ENCODE results near the gene VAV1. TPM values are rescaled to one million over a fixed set of nuclear protein-coding genes. Genes with fewer than 3 reads are reported as not detected.

Gene VAV1
- total and polyA plus RNA-seq, 9 of the 15 experiments (the other 6 are each of a cell fraction or from before 2014, with no cell fraction given): 0.46 to 20.1 (median 11.1) TPM

DNA sequence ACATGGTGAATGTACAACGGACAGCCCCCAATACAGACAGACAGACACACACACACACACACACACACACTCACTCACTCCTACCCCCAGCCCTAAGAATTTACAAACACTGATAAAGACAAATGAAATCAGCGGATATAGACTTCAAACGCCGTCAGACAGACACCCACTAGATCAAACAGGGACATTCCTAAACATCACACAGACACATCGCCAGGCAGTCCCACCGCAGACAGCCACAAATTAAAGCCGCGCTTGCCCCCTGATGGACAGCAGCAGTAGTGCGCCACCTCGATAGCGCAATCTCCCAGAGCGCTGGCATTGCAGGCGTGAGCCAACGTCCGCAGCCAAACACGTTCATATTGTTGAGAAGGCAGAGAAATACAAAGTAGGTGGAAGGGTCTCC lies 90.2 kb downstream of the VAV1 start (continued):
- TF ChIP-seq, protein P1, sequence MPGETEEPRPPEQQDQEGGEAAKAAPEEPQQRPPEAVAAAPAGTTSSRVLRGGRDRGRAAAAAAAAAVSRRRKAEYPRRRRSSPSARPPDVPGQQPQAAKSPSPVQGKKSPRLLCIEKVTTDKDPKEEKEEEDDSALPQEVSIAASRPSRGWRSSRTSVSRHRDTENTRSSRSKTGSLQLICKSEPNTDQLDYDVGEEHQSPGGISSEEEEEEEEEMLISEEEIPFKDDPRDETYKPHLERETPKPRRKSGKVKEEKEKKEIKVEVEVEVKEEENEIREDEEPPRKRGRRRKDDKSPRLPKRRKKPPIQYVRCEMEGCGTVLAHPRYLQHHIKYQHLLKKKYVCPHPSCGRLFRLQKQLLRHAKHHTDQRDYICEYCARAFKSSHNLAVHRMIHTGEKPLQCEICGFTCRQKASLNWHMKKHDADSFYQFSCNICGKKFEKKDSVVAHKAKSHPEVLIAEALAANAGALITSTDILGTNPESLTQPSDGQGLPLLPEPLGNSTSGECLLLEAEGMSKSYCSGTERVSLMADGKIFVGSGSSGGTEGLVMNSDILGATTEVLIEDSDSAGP (CRISPR knock-in tag; IDR thresholded peaks at IDR 0.05): no peak
- no peak for TF ChIP-seq FUS (optimal IDR thresholded peaks at IDR 0.05; ENCODE audit: low read depth, low read length)
- TF ChIP-seq ZSCAN29 (IDR thresholded peaks at IDR 0.05): no peak
- TF ChIP-seq, protein P2, sequence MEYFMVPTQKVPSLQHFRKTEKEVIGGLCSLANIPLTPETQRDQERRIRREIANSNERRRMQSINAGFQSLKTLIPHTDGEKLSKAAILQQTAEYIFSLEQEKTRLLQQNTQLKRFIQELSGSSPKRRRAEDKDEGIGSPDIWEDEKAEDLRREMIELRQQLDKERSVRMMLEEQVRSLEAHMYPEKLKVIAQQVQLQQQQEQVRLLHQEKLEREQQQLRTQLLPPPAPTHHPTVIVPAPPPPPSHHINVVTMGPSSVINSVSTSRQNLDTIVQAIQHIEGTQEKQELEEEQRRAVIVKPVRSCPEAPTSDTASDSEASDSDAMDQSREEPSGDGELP (CRISPR knock-in tag; IDR thresholded peaks at IDR 0.05; ENCODE audit: borderline replicate concordance): peak; percentile 67; the same call in 1 of the 2 replicates
- TF ChIP-seq, protein P3, sequence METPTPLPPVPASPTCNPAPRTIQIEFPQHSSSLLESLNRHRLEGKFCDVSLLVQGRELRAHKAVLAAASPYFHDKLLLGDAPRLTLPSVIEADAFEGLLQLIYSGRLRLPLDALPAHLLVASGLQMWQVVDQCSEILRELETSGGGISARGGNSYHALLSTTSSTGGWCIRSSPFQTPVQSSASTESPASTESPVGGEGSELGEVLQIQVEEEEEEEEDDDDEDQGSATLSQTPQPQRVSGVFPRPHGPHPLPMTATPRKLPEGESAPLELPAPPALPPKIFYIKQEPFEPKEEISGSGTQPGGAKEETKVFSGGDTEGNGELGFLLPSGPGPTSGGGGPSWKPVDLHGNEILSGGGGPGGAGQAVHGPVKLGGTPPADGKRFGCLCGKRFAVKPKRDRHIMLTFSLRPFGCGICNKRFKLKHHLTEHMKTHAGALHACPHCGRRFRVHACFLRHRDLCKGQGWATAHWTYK (CRISPR knock-in tag; IDR thresholded peaks at IDR 0.05): no peak
- TF ChIP-seq, protein P4, sequence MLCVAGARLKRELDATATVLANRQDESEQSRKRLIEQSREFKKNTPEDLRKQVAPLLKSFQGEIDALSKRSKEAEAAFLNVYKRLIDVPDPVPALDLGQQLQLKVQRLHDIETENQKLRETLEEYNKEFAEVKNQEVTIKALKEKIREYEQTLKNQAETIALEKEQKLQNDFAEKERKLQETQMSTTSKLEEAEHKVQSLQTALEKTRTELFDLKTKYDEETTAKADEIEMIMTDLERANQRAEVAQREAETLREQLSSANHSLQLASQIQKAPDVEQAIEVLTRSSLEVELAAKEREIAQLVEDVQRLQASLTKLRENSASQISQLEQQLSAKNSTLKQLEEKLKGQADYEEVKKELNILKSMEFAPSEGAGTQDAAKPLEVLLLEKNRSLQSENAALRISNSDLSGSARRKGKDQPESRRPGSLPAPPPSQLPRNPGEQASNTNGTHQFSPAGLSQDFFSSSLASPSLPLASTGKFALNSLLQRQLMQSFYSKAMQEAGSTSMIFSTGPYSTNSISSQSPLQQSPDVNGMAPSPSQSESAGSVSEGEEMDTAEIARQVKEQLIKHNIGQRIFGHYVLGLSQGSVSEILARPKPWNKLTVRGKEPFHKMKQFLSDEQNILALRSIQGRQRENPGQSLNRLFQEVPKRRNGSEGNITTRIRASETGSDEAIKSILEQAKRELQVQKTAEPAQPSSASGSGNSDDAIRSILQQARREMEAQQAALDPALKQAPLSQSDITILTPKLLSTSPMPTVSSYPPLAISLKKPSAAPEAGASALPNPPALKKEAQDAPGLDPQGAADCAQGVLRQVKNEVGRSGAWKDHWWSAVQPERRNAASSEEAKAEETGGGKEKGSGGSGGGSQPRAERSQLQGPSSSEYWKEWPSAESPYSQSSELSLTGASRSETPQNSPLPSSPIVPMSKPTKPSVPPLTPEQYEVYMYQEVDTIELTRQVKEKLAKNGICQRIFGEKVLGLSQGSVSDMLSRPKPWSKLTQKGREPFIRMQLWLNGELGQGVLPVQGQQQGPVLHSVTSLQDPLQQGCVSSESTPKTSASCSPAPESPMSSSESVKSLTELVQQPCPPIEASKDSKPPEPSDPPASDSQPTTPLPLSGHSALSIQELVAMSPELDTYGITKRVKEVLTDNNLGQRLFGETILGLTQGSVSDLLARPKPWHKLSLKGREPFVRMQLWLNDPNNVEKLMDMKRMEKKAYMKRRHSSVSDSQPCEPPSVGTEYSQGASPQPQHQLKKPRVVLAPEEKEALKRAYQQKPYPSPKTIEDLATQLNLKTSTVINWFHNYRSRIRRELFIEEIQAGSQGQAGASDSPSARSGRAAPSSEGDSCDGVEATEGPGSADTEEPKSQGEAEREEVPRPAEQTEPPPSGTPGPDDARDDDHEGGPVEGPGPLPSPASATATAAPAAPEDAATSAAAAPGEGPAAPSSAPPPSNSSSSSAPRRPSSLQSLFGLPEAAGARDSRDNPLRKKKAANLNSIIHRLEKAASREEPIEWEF (CRISPR knock-in tag; IDR thresholded peaks at IDR 0.05): no peak
- TF ChIP-seq ESRRB (CRISPR knock-in tag; IDR thresholded peaks at IDR 0.05; ENCODE audit: borderline replicate concordance): no peak
- no peak for TF ChIP-seq TCF7L2 (IDR thresholded peaks at IDR 0.05; ENCODE audit: low read depth, low read length)
- TF ChIP-seq, protein P5, sequence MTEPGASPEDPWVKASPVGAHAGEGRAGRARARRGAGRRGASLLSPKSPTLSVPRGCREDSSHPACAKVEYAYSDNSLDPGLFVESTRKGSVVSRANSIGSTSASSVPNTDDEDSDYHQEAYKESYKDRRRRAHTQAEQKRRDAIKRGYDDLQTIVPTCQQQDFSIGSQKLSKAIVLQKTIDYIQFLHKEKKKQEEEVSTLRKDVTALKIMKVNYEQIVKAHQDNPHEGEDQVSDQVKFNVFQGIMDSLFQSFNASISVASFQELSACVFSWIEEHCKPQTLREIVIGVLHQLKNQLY (CRISPR knock-in tag; conservative IDR thresholded peaks at IDR 0.05): no peak
- TF ChIP-seq HMG20A (CRISPR knock-in tag; conservative IDR thresholded peaks at IDR 0.05): no peak
- TF ChIP-seq, protein P6, sequence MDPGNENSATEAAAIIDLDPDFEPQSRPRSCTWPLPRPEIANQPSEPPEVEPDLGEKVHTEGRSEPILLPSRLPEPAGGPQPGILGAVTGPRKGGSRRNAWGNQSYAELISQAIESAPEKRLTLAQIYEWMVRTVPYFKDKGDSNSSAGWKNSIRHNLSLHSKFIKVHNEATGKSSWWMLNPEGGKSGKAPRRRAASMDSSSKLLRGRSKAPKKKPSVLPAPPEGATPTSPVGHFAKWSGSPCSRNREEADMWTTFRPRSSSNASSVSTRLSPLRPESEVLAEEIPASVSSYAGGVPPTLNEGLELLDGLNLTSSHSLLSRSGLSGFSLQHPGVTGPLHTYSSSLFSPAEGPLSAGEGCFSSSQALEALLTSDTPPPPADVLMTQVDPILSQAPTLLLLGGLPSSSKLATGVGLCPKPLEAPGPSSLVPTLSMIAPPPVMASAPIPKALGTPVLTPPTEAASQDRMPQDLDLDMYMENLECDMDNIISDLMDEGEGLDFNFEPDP (CRISPR knock-in tag; IDR thresholded peaks at IDR 0.05): no peak
- TF ChIP-seq CBX2 (IDR thresholded peaks at IDR 0.05; ENCODE audit: insufficient read depth, low read length, poor library complexity, severe bottlenecking): no peak
- TF ChIP-seq, protein P7, sequence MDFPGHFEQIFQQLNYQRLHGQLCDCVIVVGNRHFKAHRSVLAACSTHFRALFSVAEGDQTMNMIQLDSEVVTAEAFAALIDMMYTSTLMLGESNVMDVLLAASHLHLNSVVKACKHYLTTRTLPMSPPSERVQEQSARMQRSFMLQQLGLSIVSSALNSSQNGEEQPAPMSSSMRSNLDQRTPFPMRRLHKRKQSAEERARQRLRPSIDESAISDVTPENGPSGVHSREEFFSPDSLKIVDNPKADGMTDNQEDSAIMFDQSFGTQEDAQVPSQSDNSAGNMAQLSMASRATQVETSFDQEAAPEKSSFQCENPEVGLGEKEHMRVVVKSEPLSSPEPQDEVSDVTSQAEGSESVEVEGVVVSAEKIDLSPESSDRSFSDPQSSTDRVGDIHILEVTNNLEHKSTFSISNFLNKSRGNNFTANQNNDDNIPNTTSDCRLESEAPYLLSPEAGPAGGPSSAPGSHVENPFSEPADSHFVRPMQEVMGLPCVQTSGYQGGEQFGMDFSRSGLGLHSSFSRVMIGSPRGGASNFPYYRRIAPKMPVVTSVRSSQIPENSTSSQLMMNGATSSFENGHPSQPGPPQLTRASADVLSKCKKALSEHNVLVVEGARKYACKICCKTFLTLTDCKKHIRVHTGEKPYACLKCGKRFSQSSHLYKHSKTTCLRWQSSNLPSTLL (IDR thresholded peaks at IDR 0.05): no peak

Data from K562 (cell line).